K562 (cell line): ENCODE data around the gene GNA15. TPM values are rescaled to one million over a fixed set of nuclear protein-coding genes. Genes with fewer than 3 reads are reported as not detected.
A peak's percentile ranks its signal among the peaks of the same experiment; 100 is the strongest.

Experiments used
- ATAC-seq: fragments of 200-7000 bp; cut with Tn5 transposase; 3 replicates; pipeline ENCODE4 v1.9.1; 2020; ENCODE audit warnings: moderate library complexity
- BruUV-seq: library from RNA; stranded (reverse); fragments of 400-500 nt; replicated peaks from 2 replicates; lab custom pipeline; 2021; lab: Mats Ljungman, UMichigan
- CTCF ChIA-PET: fragments of 300-600 bp; formaldehyde crosslinking; extraction: SDS; loops from one replicate; lab custom pipeline; 2021; ENCODE audit warnings: low intra/inter-chr PET ratio; lab: Yijun Ruan, JAX
- POLR2A ChIA-PET: fragments of 300-600, 350-650 bp; sonication (Branson Sonifier 250); formaldehyde crosslinking; extraction: SDS; loops from one replicate; lab custom pipeline; 2021; ENCODE audit warnings: antibody characterized with exemption, inconsistent platforms; lab: Yijun Ruan, JAX
- DNase-seq, 4 experiments: peaks; one replicate each; pipeline versions ENCODE4 v3.0.0 to v3.0.0-alpha.2; 2011 to 2018; ENCODE audit warnings: low spot score in 3 of 4, mixed read lengths in 3 of 4; ENCODE audit errors: extremely low read depth in 1 of 4
- FAIRE-seq: peaks from 2 replicates; lab custom pipeline; 2011; peaks lifted over from hg19 to GRCh38; lab: Jason Lieb, UNC
- H2AFZ ChIP-seq: 2 replicates; pipeline ENCODE4 v1.6.0; 2011; ENCODE audit warnings: low read depth, low read length, control low read depth, inconsistent platforms
- H3K27ac ChIP-seq: fragments of 200-600 bp; 3 replicates; pipeline ENCODE4 v1.8.0; 2011; ENCODE audit warnings: low read depth, mild to moderate bottlenecking, control low read depth, inconsistent platforms, low read length, moderate library complexity, mixed read lengths; ENCODE audit errors: extremely low read depth
- H3K27me3 ChIP-seq, 2 experiments: fragments of 300-600 bp in 1 of 2; 2 replicates in 1 of 2; 3 replicates in 1 of 2; pipeline versions ENCODE4 v1.6.0 to v1.8.0; 2011; ENCODE audit warnings: inconsistent platforms in 2 of 2, low read length in 2 of 2, mild to moderate bottlenecking in 1 of 2, mixed read lengths in 1 of 2, moderate library complexity in 1 of 2; ENCODE audit not compliant: control insufficient read depth in 2 of 2, insufficient read depth in 2 of 2
- H3K36me3 ChIP-seq: fragments of 300-600 bp; 3 replicates; pipeline ENCODE4 v1.8.0; 2011; ENCODE audit warnings: mild to moderate bottlenecking, low read length, inconsistent platforms; ENCODE audit not compliant: control insufficient read depth, insufficient read depth
- H3K4me1 ChIP-seq, 2 experiments: fragments of 200-600 bp in 1 of 2; replicated peaks in 1 of 2; 2 replicates in 1 of 2; 3 replicates in 1 of 2; pipeline versions ENCODE4 v1.5.1 to v1.8.0; 2011; ENCODE audit warnings: inconsistent platforms in 2 of 2, low read length in 2 of 2, mild to moderate bottlenecking in 1 of 2, mixed read lengths in 1 of 2, moderate library complexity in 1 of 2; ENCODE audit not compliant: control insufficient read depth in 2 of 2, insufficient read depth in 2 of 2
- H3K4me2 ChIP-seq: 2 replicates; pipeline ENCODE4 v1.6.1; 2011; ENCODE audit warnings: low read length, control low read depth, inconsistent platforms, mixed read lengths; ENCODE audit not compliant: insufficient read depth
- H3K4me3 ChIP-seq: fragments of 200-600 bp; sonication (generic), shearing (Covaris generic); 2 replicates; pipeline ENCODE4 v1.5.1; 2016; ENCODE audit warnings: control low read depth, inconsistent platforms
- H3K79me2 ChIP-seq: fragments of 200-600 bp; 3 replicates; pipeline ENCODE4 v1.8.0; 2011; ENCODE audit warnings: low read length, inconsistent platforms; ENCODE audit not compliant: control insufficient read depth, insufficient read depth
- H3K9ac ChIP-seq, 2 experiments: 2 replicates each; pipeline versions ENCODE4 v1.6.0 to v1.6.1; 2011; ENCODE audit warnings: low read depth in 2 of 2, low read length in 2 of 2, control low read depth in 1 of 2, inconsistent platforms in 1 of 2, mild to moderate bottlenecking in 1 of 2, mixed read lengths in 1 of 2; ENCODE audit not compliant: insufficient read depth in 1 of 2
- H3K9me1 ChIP-seq: one replicate; pipeline ENCODE4 v1.6.0; 2011; ENCODE audit warnings: inconsistent platforms, mild to moderate bottlenecking, low read length, moderate library complexity; ENCODE audit not compliant: control insufficient read depth, insufficient read depth
- H3K9me3 ChIP-seq: replicated peaks from 2 replicates; pipeline ENCODE4 v1.5.1; 2011; ENCODE audit warnings: low read depth, low read length, inconsistent platforms; ENCODE audit not compliant: control insufficient read depth, insufficient read depth
- H4K20me1 ChIP-seq: replicated peaks from 2 replicates; pipeline ENCODE4 v1.6.1; 2011; ENCODE audit warnings: low read length, inconsistent platforms, mixed read lengths; ENCODE audit not compliant: control insufficient read depth, insufficient read depth
- DNMT1 ChIP-seq: fragments of 450-650 bp; IDR thresholded peaks from 2 replicates; pipeline ENCODE4 v1.6.1; 2016; ENCODE audit warnings: antibody characterized with exemption, mild to moderate bottlenecking
- HNRNPL ChIP-seq: fragments of 200-400 bp; formaldehyde crosslinking; IDR thresholded peaks from 2 replicates; pipeline ENCODE4 v1.6.1; 2017; ENCODE audit warnings: low read depth, mild to moderate bottlenecking, low read length
- YY1 ChIP-seq, 3 experiments: IDR thresholded peaks; 2 replicates each; pipeline ENCODE4 v1.6.1; 2011; ENCODE audit warnings: low read length in 2 of 3, mild to moderate bottlenecking in 2 of 3, moderate library complexity in 2 of 3, borderline replicate concordance in 1 of 3, control low read depth in 1 of 3, low read depth in 1 of 3; ENCODE audit not compliant: insufficient read depth in 3 of 3, insufficient replicate concordance in 2 of 3, control insufficient read depth in 1 of 3, insufficient read length in 1 of 3; ENCODE audit errors: extremely low read depth in 1 of 3
- ZNF408 ChIP-seq: fragments of 250-450 bp; sonication (Bioruptor Pico); IDR thresholded peaks from 2 replicates; pipeline ENCODE4 v1.4.0; 2020; ENCODE audit warnings: low read depth, mild to moderate bottlenecking, moderate library complexity
- WGBS: fragments of 100-300 bp; shearing (Covaris generic); methylation state at CpG from one replicate; pipeline ENCODE4 v1.1.6; 2016; ENCODE audit warnings: low coverage, mixed read lengths; ENCODE audit not compliant: insufficient coverage; ENCODE audit errors: missing lambda C conversion rate; 5-methylcytosine and 5-hydroxymethylcytosine counted together
- in situ Hi-C: fragments of 300-500 bp; cut with MboI; formaldehyde crosslinking; loops from 4 replicates; pipeline ENCODE4 v1.15.0; 2018; ENCODE audit warnings: inconsistent platforms, mixed read lengths
- intact Hi-C: fragments of 100-400 bp; cut with micrococcal nuclease; formaldehyde crosslinking; loops from 2 replicates; pipeline ENCODE4 v1.14.2; 2022
- polyA plus RNA-seq, 8 experiments: library from polyadenylated mRNA; depleted of rRNA in 4 of 8; stranded (reverse) in 5 of 8; unstranded in 3 of 8; fragments of >200 nt; fragmentation: Nextera tagmentation in 2 of 8; fragmentation: Illumina TruSeq in 1 of 8; extraction: Ambion mirVana in 2 of 8; extraction: Trizol in 1 of 8; gene quantifications; 2 replicates each; pipeline versions ENCODE4 v1.2.1 to v1.2.3, GENCODE V29; 2011 to 2014; ENCODE audit warnings: inconsistent platforms in 1 of 8, missing spikeins in 1 of 8
- total RNA-seq, 7 experiments: library from RNA; depleted of rRNA in 6 of 7; stranded (reverse); fragments of >200 nt in 6 of 7; fragmentation: Illumina TruSeq in 2 of 7; extraction: Trizol in 2 of 7; gene quantifications; 2 replicates each; pipeline versions ENCODE4 v1.2.1 to v1.2.3, GENCODE V29; 2011 to 2021; ENCODE audit warnings: low replicate concordance in 1 of 7
- TF ChIP-seq, protein P1 (sequence below), 2 experiments: IDR thresholded peaks; 2 replicates each; pipeline ENCODE4 v1.6.1; 2012; ENCODE audit warnings: improper control_type of control experiment in 2 of 2, low read depth in 2 of 2, low read length in 2 of 2, borderline replicate concordance in 1 of 2
- TF ChIP-seq, protein P2 (sequence below): sonication (generic); formaldehyde crosslinking; IDR thresholded peaks from 2 replicates; pipeline ENCODE4 v1.8.1; 2023; ENCODE audit warnings: mild to moderate bottlenecking, missing genetic modification reagents

Gene GNA15
- total and polyA plus RNA-seq, 9 of the 15 experiments (the other 6 are each of a cell fraction or from before 2014, with no cell fraction given), result 0.03 to 0.24 (median 0.11) TPM; not detected in 1

DNA sequence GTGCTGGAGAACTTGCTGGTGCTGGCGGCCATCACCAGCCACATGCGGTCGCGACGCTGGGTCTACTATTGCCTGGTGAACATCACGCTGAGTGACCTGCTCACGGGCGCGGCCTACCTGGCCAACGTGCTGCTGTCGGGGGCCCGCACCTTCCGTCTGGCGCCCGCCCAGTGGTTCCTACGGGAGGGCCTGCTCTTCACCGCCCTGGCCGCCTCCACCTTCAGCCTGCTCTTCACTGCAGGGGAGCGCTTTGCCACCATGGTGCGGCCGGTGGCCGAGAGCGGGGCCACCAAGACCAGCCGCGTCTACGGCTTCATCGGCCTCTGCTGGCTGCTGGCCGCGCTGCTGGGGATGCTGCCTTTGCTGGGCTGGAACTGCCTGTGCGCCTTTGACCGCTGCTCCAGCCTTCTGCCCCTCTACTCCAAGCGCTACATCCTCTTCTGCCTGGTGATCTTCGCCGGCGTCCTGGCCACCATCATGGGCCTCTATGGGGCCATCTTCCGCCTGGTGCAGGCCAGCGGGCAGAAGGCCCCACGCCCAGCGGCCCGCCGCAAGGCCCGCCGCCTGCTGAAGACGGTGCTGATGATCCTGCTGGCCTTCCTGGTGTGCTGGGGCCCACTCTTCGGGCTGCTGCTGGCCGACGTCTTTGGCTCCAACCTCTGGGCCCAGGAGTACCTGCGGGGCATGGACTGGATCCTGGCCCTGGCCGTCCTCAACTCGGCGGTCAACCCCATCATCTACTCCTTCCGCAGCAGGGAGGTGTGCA is 43.3 kb downstream of the GNA15 start:
- Histone ChIP-seq H3K27ac (no peak overlapping the region), H3K4me1 (peaks cover 14 to 48% of the 10 kb centered on the region in 2 experiments; a peak in 4 of 5 replicates), H3K4me3 (no peak overlapping the region), H2AFZ (no peak overlapping the region), H3K4me2 (no peak overlapping the region), H4K20me1 (no peaks in the 10 kb centered on the region), H3K9ac (no peak overlapping the region), H3K79me2 (no peaks in the 10 kb centered on the region), H3K9me3 (no peaks in the 10 kb centered on the region), H3K36me3 (no peaks in the 10 kb centered on the region), H3K9me1 (no peaks in the 10 kb centered on the region), H3K27me3 (no peaks in the 10 kb centered on the region)
- BruUV-seq, result no TSS peak
- ATAC-seq (no peak), FAIRE-seq (no peak), DNase-seq (no peak)
- in situ Hi-C loops (no loop called here), intact Hi-C loops (no loop called here)
- 95% methylated on average over 39 of the region's 52 CpGs for WGBS
- POLR2A ChIA-PET, result interaction anchor here (0.6 to 0.7 kb wide), 2 partner anchors 31 to 1806 kb away, joined by 3 read pairs; no protein-coding TSS in a partner anchor
- CTCF ChIA-PET, result interaction anchor here (0.6 kb wide), 1 partner anchor 214 kb away, joined by 5 read pairs; no protein-coding TSS in a partner anchor
- TF ChIP-seq YY1 (IDR thresholded peaks at IDR 0.05; ENCODE audit: borderline replicate concordance in 1 of 3, control insufficient read depth in 1 of 3, extremely low read depth in 1 of 3, insufficient read depth in 3 of 3, insufficient read length in 1 of 3, insufficient replicate concordance in 2 of 3, low read depth in 1 of 3, low read length in 2 of 3) (peak in 1 of 3 experiments; percentile 14), DNMT1 (no peak), HNRNPL (peak; percentile 19; the same call in 1 of the 2 replicates), ZNF408 (CRISPR knock-in tag) (no peak)
- TF ChIP-seq, protein P1, sequence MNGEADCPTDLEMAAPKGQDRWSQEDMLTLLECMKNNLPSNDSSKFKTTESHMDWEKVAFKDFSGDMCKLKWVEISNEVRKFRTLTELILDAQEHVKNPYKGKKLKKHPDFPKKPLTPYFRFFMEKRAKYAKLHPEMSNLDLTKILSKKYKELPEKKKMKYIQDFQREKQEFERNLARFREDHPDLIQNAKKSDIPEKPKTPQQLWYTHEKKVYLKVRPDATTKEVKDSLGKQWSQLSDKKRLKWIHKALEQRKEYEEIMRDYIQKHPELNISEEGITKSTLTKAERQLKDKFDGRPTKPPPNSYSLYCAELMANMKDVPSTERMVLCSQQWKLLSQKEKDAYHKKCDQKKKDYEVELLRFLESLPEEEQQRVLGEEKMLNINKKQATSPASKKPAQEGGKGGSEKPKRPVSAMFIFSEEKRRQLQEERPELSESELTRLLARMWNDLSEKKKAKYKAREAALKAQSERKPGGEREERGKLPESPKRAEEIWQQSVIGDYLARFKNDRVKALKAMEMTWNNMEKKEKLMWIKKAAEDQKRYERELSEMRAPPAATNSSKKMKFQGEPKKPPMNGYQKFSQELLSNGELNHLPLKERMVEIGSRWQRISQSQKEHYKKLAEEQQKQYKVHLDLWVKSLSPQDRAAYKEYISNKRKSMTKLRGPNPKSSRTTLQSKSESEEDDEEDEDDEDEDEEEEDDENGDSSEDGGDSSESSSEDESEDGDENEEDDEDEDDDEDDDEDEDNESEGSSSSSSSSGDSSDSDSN (IDR thresholded peaks at IDR 0.05; ENCODE audit: borderline replicate concordance in 1 of 2, low read depth in 2 of 2, low read length in 2 of 2), result no peak
- TF ChIP-seq, protein P2, sequence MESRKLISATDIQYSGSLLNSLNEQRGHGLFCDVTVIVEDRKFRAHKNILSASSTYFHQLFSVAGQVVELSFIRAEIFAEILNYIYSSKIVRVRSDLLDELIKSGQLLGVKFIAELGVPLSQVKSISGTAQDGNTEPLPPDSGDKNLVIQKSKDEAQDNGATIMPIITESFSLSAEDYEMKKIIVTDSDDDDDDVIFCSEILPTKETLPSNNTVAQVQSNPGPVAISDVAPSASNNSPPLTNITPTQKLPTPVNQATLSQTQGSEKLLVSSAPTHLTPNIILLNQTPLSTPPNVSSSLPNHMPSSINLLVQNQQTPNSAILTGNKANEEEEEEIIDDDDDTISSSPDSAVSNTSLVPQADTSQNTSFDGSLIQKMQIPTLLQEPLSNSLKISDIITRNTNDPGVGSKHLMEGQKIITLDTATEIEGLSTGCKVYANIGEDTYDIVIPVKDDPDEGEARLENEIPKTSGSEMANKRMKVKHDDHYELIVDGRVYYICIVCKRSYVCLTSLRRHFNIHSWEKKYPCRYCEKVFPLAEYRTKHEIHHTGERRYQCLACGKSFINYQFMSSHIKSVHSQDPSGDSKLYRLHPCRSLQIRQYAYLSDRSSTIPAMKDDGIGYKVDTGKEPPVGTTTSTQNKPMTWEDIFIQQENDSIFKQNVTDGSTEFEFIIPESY (CRISPR knock-in tag), result peak; percentile 94
